GM18508 (cell line): ENCODE data around the gene PFKL.

ENCODE experiments used
- ATAC-seq: cut with Tn5 transposase; IDR thresholded peaks from one replicate; pipeline ENCODE4 v1.9.1; 2021; ENCODE audit warnings: moderate number of reproducible peaks; ENCODE audit not compliant: insufficient read depth, unreplicated experiment

The PFKL gene

GRCh38 chr21:44374601-44375280 lies 74.9 kb downstream of the PFKL start:
- ATAC-seq = no peak

- ATAC-seq = no peak
These were observed 75.4 kb downstream of the PFKL start for GRCh38 chr21:44375281-44375651.

- no peak for ATAC-seq
These were observed 75.9 kb downstream of the PFKL start for GRCh38 chr21:44375761-44376241.

DNA sequence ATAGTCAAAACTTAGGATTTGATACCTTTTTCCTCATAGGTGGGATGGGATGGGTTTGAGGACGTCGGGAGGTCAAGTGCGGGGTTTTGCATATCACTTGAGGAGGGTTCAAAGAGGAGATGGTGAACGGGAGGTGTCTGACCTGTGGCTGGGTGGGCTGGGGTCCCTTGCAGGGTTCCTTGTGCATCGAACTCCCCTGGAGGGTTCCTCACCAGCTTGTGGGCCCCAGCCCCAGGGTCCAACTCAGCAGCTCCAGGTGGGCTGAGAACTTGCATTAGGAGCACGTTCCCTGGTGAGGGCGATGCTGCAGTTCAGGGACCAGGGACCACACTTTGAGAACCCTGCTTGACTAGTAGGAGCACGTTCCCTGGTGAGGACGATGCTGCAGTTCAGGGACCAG lies 76.8 kb downstream of the PFKL start:
- no peak for ATAC-seq
